Neural progenitor cell (in vitro differentiated cells): ENCODE measurements around the gene EPN2.

Experiments used
- CTCF ChIP-seq: fragments of 200-600 bp; sonication (generic); IDR thresholded peaks from 2 replicates; pipeline ENCODE4 v1.5.1; 2017; ENCODE audit warnings: antibody characterized with exemption, mild to moderate bottlenecking
- EZH2 ChIP-seq: fragments of 200-600 bp; sonication (generic); IDR thresholded peaks from 2 replicates; pipeline ENCODE4 v1.6.1; 2017; ENCODE audit warnings: antibody characterized with exemption, mild to moderate bottlenecking, moderate library complexity
- EZH2phosphoT487 ChIP-seq: fragments of 200-600 bp; sonication (generic); IDR thresholded peaks from 2 replicates; pipeline ENCODE4 v1.6.1; 2017; ENCODE audit warnings: antibody characterized with exemption

DNA sequence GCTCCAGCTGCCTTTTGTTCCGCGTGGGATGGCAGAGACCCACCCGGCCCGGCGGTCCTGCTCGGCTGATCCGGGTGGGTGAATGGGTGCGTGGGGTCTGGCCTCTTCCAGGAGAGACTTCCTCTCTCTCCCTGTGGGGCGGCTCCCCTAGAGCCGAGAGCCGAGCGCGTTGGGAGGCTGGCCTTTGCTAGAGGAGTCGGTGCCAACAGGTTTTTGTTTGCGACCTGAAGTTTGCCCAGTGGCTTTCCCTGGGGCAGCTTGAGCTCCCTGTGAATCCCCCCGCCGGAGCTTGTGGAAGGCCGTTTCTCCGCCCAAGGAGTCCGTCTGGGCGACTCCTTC is 970 bp downstream of the EPN2 start:
- TF ChIP-seq CTCF = no peak
- no peak for TF ChIP-seq EZH2phosphoT487
- no peak for TF ChIP-seq EZH2
